ENCODE results near the gene RSPH6A. TPM values are rescaled to one million over a fixed set of nuclear protein-coding genes. Genes with fewer than 3 reads are reported as not detected.

The RSPH6A gene
- total RNA-seq, 1 experiment from 2014 or later, result 0.39 TPM

DNA sequence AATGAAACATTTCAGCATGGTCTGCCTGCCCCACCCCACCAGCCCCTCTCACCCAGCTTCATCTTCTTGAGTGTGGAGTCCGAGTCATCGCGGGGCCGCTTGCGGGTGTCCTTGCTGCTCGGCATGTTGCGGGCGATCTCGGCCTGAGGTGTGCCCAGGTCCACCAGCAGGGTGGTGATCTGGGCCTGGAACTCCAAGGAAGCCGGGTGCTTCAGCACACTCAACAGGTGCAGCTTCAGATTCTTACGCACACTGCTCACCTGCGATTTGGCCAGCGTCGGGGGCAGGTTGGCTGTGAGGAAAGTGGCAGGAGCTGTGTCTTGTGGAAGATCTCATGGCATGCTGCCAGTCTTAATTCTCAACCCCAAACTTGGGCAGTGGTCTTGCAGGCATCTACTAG lies 27.1 kb upstream of the RSPH6A start:
- Histone ChIP-seq H3K4me1 (replicated peaks; ENCODE audit: insufficient read depth) (no peaks in the 10 kb centered on the region), H3F3A (ENCODE audit: insufficient read depth, low read depth) (peaks cover 15% of the 10 kb centered on the region; the same call in 1 of the 2 replicates), H3K27ac (no peak overlapping the region), H3K4me3 (no peak overlapping the region), H3K27me3 (ENCODE audit: insufficient read depth, low read depth) (no peaks in the 10 kb centered on the region), H3K36me3 (ENCODE audit: low read depth) (peaks cover 62% of the 10 kb centered on the region), H3K9me3 (ENCODE audit: insufficient read depth, low read depth) (no peaks in the 10 kb centered on the region), H3K9me2 (ENCODE audit: insufficient read depth) (no peaks in the 10 kb centered on the region), H4K20me1 (ENCODE audit: insufficient read depth) (peaks cover 10% of the 10 kb centered on the region; the same call in 1 of the 2 replicates), H2AFZ (no peak overlapping the region), H3K79me2 (ENCODE audit: low read depth) (no peaks in the 10 kb centered on the region), H3K4me2 (no peak overlapping the region)
- TF ChIP-seq EZH2 (IDR thresholded peaks at IDR 0.05; ENCODE audit: low read depth) (no peak), CTCF (conservative IDR thresholded peaks at IDR 0.05) (no peak)
- no TSS peak for BruUV-seq (replicated peaks)
- POLR2A ChIA-PET (ENCODE audit: unreplicated experiment), result no interaction called here
- CTCF ChIA-PET, result no interaction called here
- DNase-seq, result no peak
- intact Hi-C loops (cut with micrococcal nuclease; ENCODE audit: unreplicated experiment), result no loop called here

DNA sequence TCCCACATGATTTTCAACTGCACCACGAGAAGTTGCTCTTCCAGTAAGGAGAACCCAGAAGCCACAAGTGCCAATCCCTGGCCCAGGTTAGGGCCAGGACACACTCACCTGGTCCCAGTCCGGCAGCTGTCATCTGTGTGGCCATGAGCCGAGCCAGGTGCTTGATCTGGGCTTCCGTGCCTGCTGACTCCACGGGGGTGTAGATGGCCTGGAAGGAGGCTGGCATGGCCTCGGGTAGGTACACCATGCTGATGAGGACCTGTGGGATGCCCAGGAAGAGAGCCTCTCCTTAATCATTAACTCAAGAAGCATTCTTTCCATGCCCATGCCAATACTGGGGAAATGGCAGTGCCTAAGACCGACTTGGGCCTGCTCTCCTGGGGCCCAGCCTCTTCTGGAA lies 19.9 kb upstream of the RSPH6A start:
- peaks cover 10% of the 10 kb centered on the region for H4K20me1 ChIP-seq (ENCODE audit: insufficient read depth)
- no peaks in the 10 kb centered on the region for H3K4me1 ChIP-seq (replicated peaks; ENCODE audit: insufficient read depth)
- no peak for TF ChIP-seq CTCF (conservative IDR thresholded peaks at IDR 0.05)
- no peak for TF ChIP-seq EZH2 (IDR thresholded peaks at IDR 0.05; ENCODE audit: low read depth)
- no TSS peak for BruUV-seq (replicated peaks)
- H3K4me3 ChIP-seq, result no peak overlapping the region
- peak in 1 of 2 experiments; percentile 25 for DNase-seq
- H3K27me3 ChIP-seq (ENCODE audit: insufficient read depth, low read depth), result no peaks in the 10 kb centered on the region
- no peak overlapping the region for H3K4me2 ChIP-seq
- peaks cover 63% of the 10 kb centered on the region for H3K36me3 ChIP-seq (ENCODE audit: low read depth)
- H3K79me2 ChIP-seq (ENCODE audit: low read depth), result no peaks in the 10 kb centered on the region
- no peaks in the 10 kb centered on the region for H3K9me2 ChIP-seq (ENCODE audit: insufficient read depth)
- no peak overlapping the region for H3K27ac ChIP-seq
- H3K9me3 ChIP-seq (ENCODE audit: insufficient read depth, low read depth), result no peaks in the 10 kb centered on the region
- peaks cover 15% of the 10 kb centered on the region; the same call in 1 of the 2 replicates for H3F3A ChIP-seq (ENCODE audit: insufficient read depth, low read depth)
- ChIA-PET POLR2A (ENCODE audit: unreplicated experiment) (interaction anchor here (0.6 kb wide), 1 partner anchor 157 kb away, joined by 3 read pairs; no protein-coding TSS in a partner anchor), CTCF (interaction anchor here (0.6 to 0.7 kb wide), 2 partner anchors 16 to 349 kb away, joined by 5 read pairs; no protein-coding TSS in a partner anchor)
- intact Hi-C loops (cut with micrococcal nuclease; ENCODE audit: unreplicated experiment), result no loop called here
- H2AFZ ChIP-seq, result no peak overlapping the region

- DNase-seq, result peak in 1 of 2 experiments; percentile 12
- TF ChIP-seq CTCF (conservative IDR thresholded peaks at IDR 0.05) (no peak), EZH2 (IDR thresholded peaks at IDR 0.05; ENCODE audit: low read depth) (no peak)
- Histone ChIP-seq H3F3A (ENCODE audit: insufficient read depth, low read depth) (0 out of 2 replicates have a peak, but pooled peaks cover 7% of the 10 kb centered on the region), H3K9me2 (ENCODE audit: insufficient read depth) (no peaks in the 10 kb centered on the region), H3K36me3 (ENCODE audit: low read depth) (peaks cover 18% of the 10 kb centered on the region), H3K4me3 (no peak overlapping the region), H3K27me3 (ENCODE audit: insufficient read depth, low read depth) (no peaks in the 10 kb centered on the region), H3K4me1 (replicated peaks; ENCODE audit: insufficient read depth) (no peaks in the 10 kb centered on the region), H4K20me1 (ENCODE audit: insufficient read depth) (peaks cover 8% of the 10 kb centered on the region), H3K4me2 (no peak overlapping the region), H3K27ac (no peak overlapping the region), H3K9me3 (ENCODE audit: insufficient read depth, low read depth) (no peaks in the 10 kb centered on the region), H2AFZ (no peak overlapping the region), H3K79me2 (ENCODE audit: low read depth) (no peaks in the 10 kb centered on the region)
- POLR2A ChIA-PET (ENCODE audit: unreplicated experiment), result no interaction called here
- intact Hi-C loops (cut with micrococcal nuclease; ENCODE audit: unreplicated experiment), result no loop called here
- CTCF ChIA-PET, result interaction anchor here (1.1 kb wide), 1 partner anchor 12 kb away, joined by 9 read pairs; no protein-coding TSS in a partner anchor
- BruUV-seq (replicated peaks), result no TSS peak
Measured at GRCh38 chr19:45828945-45829344, 13.8 kb upstream of the RSPH6A start.

Data from PC-9 (cell line).